Suprapubic skin (tissue), 3 donors: Measurements from ENCODE around the gene SMARCD3.

Experiments
- CTCF ChIP-seq, 2 donors: fragments of 200-600 bp in 1 of 2; fragments of 450-650 bp in 1 of 2; sonication (generic) in 1 of 2; IDR thresholded peaks; one replicate each; pipeline ENCODE4 v1.5.1; 2016 to 2019; ENCODE audit warnings: antibody characterized with exemption in 2 of 2, mild to moderate bottlenecking in 1 of 2, moderate library complexity in 1 of 2
- EP300 ChIP-seq: sonication (generic); formaldehyde crosslinking; IDR thresholded peaks from one replicate; pipeline ENCODE4 v1.6.1; 2017; ENCODE audit warnings: antibody characterized with exemption

- TF ChIP-seq EP300 = no peak
- no peak for TF ChIP-seq CTCF (IDR thresholded peaks at IDR 0.05)
Measured at GRCh38 chr7:151191544-151191943, 57.0 kb downstream of the SMARCD3 start.
